MM.1S (cell line): ENCODE data around the gene PPP1CA.

Source experiments
- DNase-seq: peaks from one replicate; pipeline ENCODE4 v3.0.0-alpha.2; 2015
- H2AFZ ChIP-seq: fragments of 300-600 bp; sonication (generic); 2 replicates; pipeline ENCODE4 v1.6.0; 2016; ENCODE audit warnings: antibody characterized with exemption, low read length
- H3F3A ChIP-seq: fragments of 300-600 bp; sonication (generic); 2 replicates; pipeline ENCODE4 v1.6.1; 2016; ENCODE audit warnings: mild to moderate bottlenecking, antibody characterized with exemption, low read length, moderate library complexity, mixed read lengths; ENCODE audit not compliant: insufficient read depth
- H3K27ac ChIP-seq: fragments of 300-600 bp; sonication (generic); 2 replicates; pipeline ENCODE4 v1.5.1; 2016; ENCODE audit warnings: mild to moderate bottlenecking, low read length
- H3K27me3 ChIP-seq: fragments of 300-600 bp; sonication (generic); replicated peaks from 2 replicates; pipeline ENCODE4 v1.6.0; 2016; ENCODE audit warnings: low read length; ENCODE audit not compliant: insufficient read depth
- H3K36me3 ChIP-seq: fragments of 300-600 bp; sonication (generic); replicated peaks from 2 replicates; pipeline ENCODE4 v1.6.1; 2016; ENCODE audit warnings: mild to moderate bottlenecking, low read length, mixed read lengths; ENCODE audit not compliant: insufficient read depth
- H3K4me1 ChIP-seq: fragments of 300-600 bp; sonication (generic); 2 replicates; pipeline ENCODE4 v1.6.1; 2016; ENCODE audit warnings: low read length, mixed read lengths
- H3K4me2 ChIP-seq: fragments of 300-600 bp; sonication (generic); 2 replicates; pipeline ENCODE4 v1.6.0; 2016; ENCODE audit warnings: low read depth, low read length
- H3K4me3 ChIP-seq: fragments of 300-600 bp; sonication (generic); 2 replicates; pipeline ENCODE4 v1.5.1; 2016; ENCODE audit warnings: low read length, mixed read lengths
- H3K79me2 ChIP-seq: fragments of 300-600 bp; sonication (generic); 2 replicates; pipeline ENCODE4 v1.6.1; 2016; ENCODE audit warnings: mixed run types, low read length, mixed read lengths
- H3K9ac ChIP-seq: fragments of 300-600 bp; sonication (generic); 2 replicates; pipeline ENCODE4 v1.6.1; 2016; ENCODE audit warnings: low read length, mixed read lengths
- H3K9me2 ChIP-seq: fragments of 300-600 bp; sonication (generic); replicated peaks from 2 replicates; pipeline ENCODE4 v1.6.1; 2016; ENCODE audit warnings: mild to moderate bottlenecking, low read length, mixed read lengths; ENCODE audit not compliant: insufficient read depth
- H3K9me3 ChIP-seq: fragments of 300-600 bp; sonication (generic); replicated peaks from 2 replicates; pipeline ENCODE4 v1.6.1; 2016; ENCODE audit warnings: mild to moderate bottlenecking, low read length, mixed read lengths; ENCODE audit not compliant: insufficient read depth
- H4K20me1 ChIP-seq: fragments of 300-600 bp; sonication (generic); 2 replicates; pipeline ENCODE4 v1.6.1; 2016; ENCODE audit warnings: mild to moderate bottlenecking, low read length, moderate library complexity, mixed read lengths; ENCODE audit not compliant: insufficient read depth
- CTCF ChIP-seq: fragments of 300-600 bp; sonication (generic); IDR thresholded peaks from 2 replicates; pipeline ENCODE4 v1.5.1; 2016; ENCODE audit warnings: antibody characterized with exemption, low read length, mixed read lengths
- EZH2 ChIP-seq: fragments of 300-600 bp; sonication (generic); optimal IDR thresholded peaks from 2 replicates; pipeline ENCODE3; 2017; ENCODE audit warnings: low read depth, mild to moderate bottlenecking, antibody characterized with exemption, low read length, mixed read lengths
- EZH2phosphoT487 ChIP-seq: fragments of 300-600 bp; sonication (generic); IDR thresholded peaks from 2 replicates; pipeline ENCODE4 v1.6.1; 2018; ENCODE audit warnings: antibody characterized with exemption, low read length

Gene PPP1CA

GRCh38 chr11:67389477-67389876 lies 12.2 kb downstream of the PPP1CA start:
- Histone ChIP-seq H3K4me1 (peaks cover 9% of the 10 kb centered on the region), H3F3A (peaks cover 12% of the 10 kb centered on the region; the same call in 1 of the 2 replicates), H3K9me2 (no peaks in the 10 kb centered on the region), H3K4me3 (no peak overlapping the region), H3K27me3 (peaks cover 3% of the 10 kb centered on the region; the same call in 1 of the 2 replicates), H3K9me3 (no peaks in the 10 kb centered on the region), H2AFZ (no peak overlapping the region), H3K27ac (no peak overlapping the region), H3K4me2 (no peak overlapping the region), H3K36me3 (no peaks in the 10 kb centered on the region), H4K20me1 (no peaks in the 10 kb centered on the region), H3K79me2 (peaks cover 37% of the 10 kb centered on the region), H3K9ac (no peak overlapping the region)
- peak; percentile 45 for DNase-seq
- TF ChIP-seq CTCF = peak; percentile 67
- no peak for TF ChIP-seq EZH2

- H4K20me1 ChIP-seq = no peaks in the 10 kb centered on the region
- no peaks in the 10 kb centered on the region for H3K9me3 ChIP-seq
- peaks cover 6% of the 10 kb centered on the region for H3K4me1 ChIP-seq
- no peak for DNase-seq
- peaks cover 6% of the 10 kb centered on the region; the same call in 1 of the 2 replicates for H3K27me3 ChIP-seq
- H3K9me2 ChIP-seq = no peaks in the 10 kb centered on the region
- H3K36me3 ChIP-seq = no peaks in the 10 kb centered on the region
- peaks cover 12% of the 10 kb centered on the region; the same call in 1 of the 2 replicates for H3F3A ChIP-seq
- H3K27ac ChIP-seq = no peak overlapping the region
- H3K4me2 ChIP-seq = no peak overlapping the region
- TF ChIP-seq EZH2 (no peak), EZH2phosphoT487 (no peak), CTCF (no peak)
- peaks cover 19% of the 10 kb centered on the region for H3K79me2 ChIP-seq
- H2AFZ ChIP-seq = no peak overlapping the region
- H3K4me3 ChIP-seq = no peak overlapping the region
- H3K9ac ChIP-seq = no peak overlapping the region
These were observed 14.1 kb downstream of the PPP1CA start for GRCh38 chr11:67387518-67387917.

GRCh38 chr11:67387069-67387468 lies 14.6 kb downstream of the PPP1CA start:
- no peak overlapping the region for H3K9ac ChIP-seq
- TF ChIP-seq EZH2phosphoT487 = no peak
- no peak for TF ChIP-seq CTCF
- TF ChIP-seq EZH2 = no peak

More at GRCh38 chr11:67387069-67387468, 14.6 kb downstream of the PPP1CA start:
- Histone ChIP-seq H4K20me1 (no peaks in the 10 kb centered on the region), H3K27me3 (peaks cover 6% of the 10 kb centered on the region; the same call in 1 of the 2 replicates), H3K4me3 (no peak overlapping the region), H3K4me2 (no peak overlapping the region), H3K79me2 (peaks cover 14% of the 10 kb centered on the region), H3K9me2 (no peaks in the 10 kb centered on the region), H3F3A (peaks cover 12% of the 10 kb centered on the region; the same call in 1 of the 2 replicates), H2AFZ (no peak overlapping the region), H3K9me3 (no peaks in the 10 kb centered on the region), H3K27ac (no peak overlapping the region), H3K36me3 (no peaks in the 10 kb centered on the region), H3K4me1 (peaks cover 10% of the 10 kb centered on the region)
- DNase-seq = no peak
